Measurements from ENCODE around the gene IFNGR2. TPM values are rescaled to one million over a fixed set of nuclear protein-coding genes. Genes with fewer than 3 reads are reported as not detected.
"Not testable (repeated sequence)": the region's sequence is repeated elsewhere in the genome, so short reads cannot be mapped to it uniquely, and the experiment has no call there.

Gene IFNGR2
- total and polyA plus RNA-seq, 4 experiments from 2014 or later, result 8.7 to 24.3 (median 21.8) TPM

- DNase-seq, result no peak
- intact Hi-C loops (cut with micrococcal nuclease), result no loop called here
- H3K9me3 ChIP-seq (ENCODE audit: control insufficient read depth in 1 of 2, low read length in 2 of 2), result no peaks in the 10 kb centered on the region
- no peaks in the 10 kb centered on the region for H3K27me3 ChIP-seq (ENCODE audit: insufficient read depth, low read length)
- no peak overlapping the region for H3K4me3 Mint-ChIP-seq
- ChIA-PET POLR2A (ENCODE audit: partially characterized antibody) (no interaction called here), CTCF (ENCODE audit: partially characterized antibody) (interaction anchor here (1.0 to 3.3 kb wide), 2 partner anchors 7 to 38 kb away, joined by 3 to 24 read pairs; no protein-coding TSS in a partner anchor)
- H3K27me3 Mint-ChIP-seq, result no peaks in the 10 kb centered on the region
- no peak overlapping the region for H3K4me3 ChIP-seq (ENCODE audit: low read length in 2 of 2)
- peaks cover 3% of the 10 kb centered on the region for H3K36me3 ChIP-seq (ENCODE audit: insufficient read depth, low read length)
- no peak overlapping the region for H3K27ac ChIP-seq (ENCODE audit: low read depth, low read length)
- H3K9me3 Mint-ChIP-seq, result no peaks in the 10 kb centered on the region
- peaks cover 21 to 25% of the 10 kb centered on the region in 2 donors for H3K36me3 Mint-ChIP-seq
- H3K4me1 Mint-ChIP-seq, result peaks cover 5 to 9% (median 7%) of the 10 kb centered on the region in 4 donors
- H3K4me1 ChIP-seq (ENCODE audit: insufficient read depth, low read length), result no peaks in the 10 kb centered on the region
- H3K27ac Mint-ChIP-seq, result peak overlapping the region in 1 of 7 donors; percentile 25
Measured at GRCh38 chr21:33443194-33443593, 40.0 kb downstream of the IFNGR2 start.

GRCh38 chr21:33444499-33444898 lies 41.3 kb downstream of the IFNGR2 start:
- Histone ChIP-seq H3K27me3 (ENCODE audit: insufficient read depth, low read length) (no peaks in the 10 kb centered on the region), H3K36me3 (ENCODE audit: insufficient read depth, low read length) (no peaks in the 10 kb centered on the region), H3K27ac (ENCODE audit: low read depth, low read length) (no peak overlapping the region), H3K4me1 (ENCODE audit: insufficient read depth, low read length) (no peaks in the 10 kb centered on the region), H3K9me3 (ENCODE audit: control insufficient read depth in 1 of 2, low read length in 2 of 2) (no peaks in the 10 kb centered on the region), H3K4me3 (ENCODE audit: low read length in 2 of 2) (no peak overlapping the region)
- H3K27ac Mint-ChIP-seq, result no peak overlapping the region
- CTCF ChIA-PET (ENCODE audit: partially characterized antibody), result interaction anchor here (0.6 to 6.5 kb wide), 42 partner anchors 9 to 1674 kb away, joined by 3 to 75 read pairs (median 4); partner anchors contain the start of gene TMEM50B
- POLR2A ChIA-PET (ENCODE audit: partially characterized antibody), result interaction anchor here (0.7 to 4.0 kb wide), 8 partner anchors 36 to 246 kb away, joined by 3 to 26 read pairs (median 5); partner anchors contain the start of gene TMEM50B
- no peaks in the 10 kb centered on the region for H3K9me3 Mint-ChIP-seq
- H3K4me3 Mint-ChIP-seq, result no peak overlapping the region
- H3K4me1 Mint-ChIP-seq, result peaks cover 5 to 9% (median 7%) of the 10 kb centered on the region in 4 donors
- intact Hi-C loops (cut with micrococcal nuclease), result no loop called here
- no peaks in the 10 kb centered on the region for H3K27me3 Mint-ChIP-seq
- no peak for DNase-seq
- peaks cover 17 to 25% of the 10 kb centered on the region in 2 donors for H3K36me3 Mint-ChIP-seq

DNA sequence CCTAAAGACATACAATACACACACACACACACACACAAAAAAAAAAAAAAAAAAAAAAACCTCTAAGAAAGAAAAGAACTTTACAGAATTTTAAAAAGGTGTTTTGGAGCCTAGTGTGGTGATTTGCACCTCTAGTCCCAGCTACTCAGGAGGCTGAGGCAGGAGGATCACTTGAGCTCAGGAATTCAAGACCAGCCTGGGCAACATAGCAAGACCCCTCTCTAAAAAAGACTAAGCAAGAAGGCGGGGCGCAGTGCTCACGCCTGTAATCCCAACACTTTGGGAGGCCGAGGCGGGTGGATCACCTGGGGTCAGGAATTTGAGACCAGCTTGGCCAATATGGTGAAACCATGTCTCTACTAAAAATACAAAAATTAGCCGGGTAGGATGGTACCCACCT lies 43.4 kb downstream of the IFNGR2 start:
- not testable (repeated sequence) for H3K9me3 ChIP-seq (ENCODE audit: control insufficient read depth in 1 of 2, low read length in 2 of 2); H3K27ac Mint-ChIP-seq; H3K4me3 Mint-ChIP-seq; H3K27ac ChIP-seq (ENCODE audit: low read depth, low read length); H3K36me3 ChIP-seq (ENCODE audit: insufficient read depth, low read length); H3K27me3 Mint-ChIP-seq; H3K27me3 ChIP-seq (ENCODE audit: insufficient read depth, low read length); DNase-seq; H3K4me3 ChIP-seq (ENCODE audit: low read length in 2 of 2); H3K9me3 Mint-ChIP-seq; H3K4me1 ChIP-seq (ENCODE audit: insufficient read depth, low read length); H3K4me1 Mint-ChIP-seq
- H3K36me3 Mint-ChIP-seq, result peaks cover 14 to 26% of the 10 kb centered on the region in 2 donors
- POLR2A ChIA-PET (ENCODE audit: partially characterized antibody), result interaction anchor here (0.7 to 4.0 kb wide), 2 partner anchors 15 to 85 kb away, joined by 3 to 26 read pairs; no protein-coding TSS in a partner anchor
- intact Hi-C loops (cut with micrococcal nuclease), result loop anchor here (5.0 kb wide), 2 partner anchors 161 to 614 kb away; no protein-coding TSS in a partner anchor
- CTCF ChIA-PET (ENCODE audit: partially characterized antibody), result interaction anchor here (0.6 to 6.5 kb wide), 14 partner anchors 9 to 615 kb away, joined by 3 to 75 read pairs (median 16); no protein-coding TSS in a partner anchor

- H3K4me1 Mint-ChIP-seq, result peaks cover 3 to 5% (median 4%) of the 10 kb centered on the region in 4 donors
- no peak overlapping the region for H3K27ac Mint-ChIP-seq
- H3K4me3 Mint-ChIP-seq, result no peak overlapping the region
- no peaks in the 10 kb centered on the region for H3K9me3 Mint-ChIP-seq
- no peaks in the 10 kb centered on the region for H3K4me1 ChIP-seq (ENCODE audit: insufficient read depth, low read length)
- no peaks in the 10 kb centered on the region for H3K27me3 Mint-ChIP-seq
- CTCF ChIA-PET (ENCODE audit: partially characterized antibody), result interaction anchor here (0.8 to 6.5 kb wide), 4 partner anchors 30 to 527 kb away, joined by 3 to 75 read pairs (median 4); partner anchors contain the start of gene TMEM50B
- H3K36me3 ChIP-seq (ENCODE audit: insufficient read depth, low read length), result no peaks in the 10 kb centered on the region
- no peaks in the 10 kb centered on the region for H3K27me3 ChIP-seq (ENCODE audit: insufficient read depth, low read length)
- no peaks in the 10 kb centered on the region for H3K9me3 ChIP-seq (ENCODE audit: control insufficient read depth in 1 of 2, low read length in 2 of 2)
- H3K36me3 Mint-ChIP-seq, result peaks cover 19 to 35% of the 10 kb centered on the region in 2 donors
- no peak overlapping the region for H3K4me3 ChIP-seq (ENCODE audit: low read length in 2 of 2)
- intact Hi-C loops (cut with micrococcal nuclease), result loop anchor here (5.0 kb wide), 2 partner anchors 158 to 617 kb away; no protein-coding TSS in a partner anchor
- DNase-seq, result no peak
- POLR2A ChIA-PET (ENCODE audit: partially characterized antibody), result interaction anchor here (0.9 kb wide), 1 partner anchor 125 kb away, joined by 3 read pairs; the partner anchor contains the start of gene IFNAR1
- H3K27ac ChIP-seq (ENCODE audit: low read depth, low read length), result no peak overlapping the region
Measured at GRCh38 chr21:33449616-33450015, 46.4 kb downstream of the IFNGR2 start.

DNA sequence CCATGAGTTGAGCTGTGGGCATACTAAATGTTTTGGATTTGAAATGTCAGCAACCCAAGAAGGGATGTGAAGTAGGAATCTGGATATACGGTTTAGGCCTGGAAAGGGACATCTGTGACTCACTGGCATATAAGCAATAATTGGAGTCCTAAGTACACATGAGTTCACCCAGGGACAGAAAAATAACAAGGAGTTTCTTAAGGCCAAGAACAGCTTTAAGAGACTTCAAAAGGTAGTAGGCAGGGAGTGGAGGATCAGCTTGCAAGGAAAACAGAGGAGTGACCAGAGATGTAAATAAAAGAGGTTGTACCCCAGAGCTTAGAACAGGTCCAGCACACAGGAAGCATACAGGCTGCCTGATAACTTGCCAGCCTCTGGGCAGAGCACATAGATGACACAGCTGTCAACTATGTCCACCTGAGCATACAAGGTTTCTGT lies 48.4 kb downstream of the IFNGR2 start:
- POLR2A ChIA-PET (ENCODE audit: partially characterized antibody), result interaction anchor here (1.0 kb wide), 1 partner anchor 28 kb away, joined by 3 read pairs; the partner anchor contains the start of gene TMEM50B
- Histone ChIP-seq H3K27ac (ENCODE audit: low read depth, low read length) (no peak overlapping the region), H3K9me3 (ENCODE audit: control insufficient read depth in 1 of 2, low read length in 2 of 2) (no peaks in the 10 kb centered on the region), H3K27me3 (ENCODE audit: insufficient read depth, low read length) (no peaks in the 10 kb centered on the region), H3K4me1 (ENCODE audit: insufficient read depth, low read length) (no peaks in the 10 kb centered on the region), H3K36me3 (ENCODE audit: insufficient read depth, low read length) (no peaks in the 10 kb centered on the region), H3K4me3 (ENCODE audit: low read length in 2 of 2) (no peak overlapping the region)
- H3K27ac Mint-ChIP-seq, result peak overlapping the region in 2 of 7 donors; percentile 14 to 19
- CTCF ChIA-PET (ENCODE audit: partially characterized antibody), result interaction anchor here (1.0 to 1.4 kb wide), 2 partner anchors 10 to 154 kb away, joined by 3 to 5 read pairs; no protein-coding TSS in a partner anchor
- no peaks in the 10 kb centered on the region for H3K9me3 Mint-ChIP-seq
- no peak for DNase-seq
- H3K4me1 Mint-ChIP-seq, result no peaks in the 10 kb centered on the region
- intact Hi-C loops (cut with micrococcal nuclease), result no loop called here
- H3K27me3 Mint-ChIP-seq, result no peaks in the 10 kb centered on the region
- H3K36me3 Mint-ChIP-seq, result peaks cover 19 to 34% of the 10 kb centered on the region in 2 donors
- no peak overlapping the region for H3K4me3 Mint-ChIP-seq

- H3K27ac Mint-ChIP-seq, result peak overlapping the region in 3 of 7 donors; percentile 8 to 38 (median 19)
- no peaks in the 10 kb centered on the region for H3K36me3 ChIP-seq (ENCODE audit: insufficient read depth, low read length)
Measured at GRCh38 chr21:33452362-33452761, 49.1 kb downstream of the IFNGR2 start.

DNA sequence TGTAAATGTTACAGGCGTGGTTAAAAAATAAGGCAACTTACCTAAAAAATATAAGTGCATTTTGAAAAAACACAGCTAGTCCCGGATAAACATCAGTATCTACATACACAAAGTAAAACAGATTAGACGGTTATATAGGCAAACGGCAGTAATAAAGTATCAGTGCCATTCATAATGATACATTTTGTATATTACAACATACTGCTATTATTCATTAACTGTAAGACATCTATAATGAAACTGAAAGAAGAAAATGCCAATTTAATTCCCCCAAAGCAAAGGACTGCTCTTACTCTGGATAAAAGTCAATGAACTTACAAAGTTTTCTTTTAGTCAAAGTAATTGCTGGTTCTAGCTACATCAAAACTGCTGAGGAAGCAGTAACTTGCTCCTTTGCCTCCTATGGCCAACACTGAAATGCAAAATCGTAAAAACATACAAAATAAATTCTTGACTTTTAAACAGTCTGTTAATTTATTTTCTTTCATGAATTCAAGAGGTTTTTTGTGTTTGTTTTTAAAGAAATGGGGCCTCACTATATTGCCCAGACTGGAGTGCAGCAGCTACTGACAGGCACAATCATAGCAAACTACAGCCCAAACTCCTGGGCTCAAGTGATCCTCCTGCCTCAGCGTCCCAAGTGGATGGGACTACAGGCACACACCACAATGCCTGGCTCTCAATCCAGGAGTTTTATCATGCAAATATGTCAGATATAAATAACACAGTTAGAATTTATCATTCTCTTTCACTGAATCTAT lies 52.7 kb downstream of the IFNGR2 start:
- Histone ChIP-seq H3K27me3 (ENCODE audit: insufficient read depth, low read length) (no peaks in the 10 kb centered on the region), H3K9me3 (ENCODE audit: control insufficient read depth in 1 of 2, low read length in 2 of 2) (no peaks in the 10 kb centered on the region), H3K4me3 (ENCODE audit: low read length in 2 of 2) (no peak overlapping the region), H3K27ac (ENCODE audit: low read depth, low read length) (no peak overlapping the region), H3K36me3 (ENCODE audit: insufficient read depth, low read length) (peaks cover 10% of the 10 kb centered on the region), H3K4me1 (ENCODE audit: insufficient read depth, low read length) (no peaks in the 10 kb centered on the region)
- H3K36me3 Mint-ChIP-seq, result peaks cover 31 to 53% of the 10 kb centered on the region in 2 donors
- H3K4me3 Mint-ChIP-seq, result no peak overlapping the region
- H3K4me1 Mint-ChIP-seq, result no peaks in the 10 kb centered on the region
- no peaks in the 10 kb centered on the region for H3K27me3 Mint-ChIP-seq
- intact Hi-C loops (cut with micrococcal nuclease), result no loop called here
- DNase-seq, result no peak
- H3K9me3 Mint-ChIP-seq, result no peaks in the 10 kb centered on the region
- no peak overlapping the region for H3K27ac Mint-ChIP-seq
- ChIA-PET POLR2A (ENCODE audit: partially characterized antibody) (no interaction called here), CTCF (ENCODE audit: partially characterized antibody) (interaction anchor here (0.6 to 1.2 kb wide), 2 partner anchors 11 to 684 kb away, joined by 3 read pairs; partner anchors contain the start of gene PAXBP1)

More at GRCh38 chr21:33452362-33452761, 49.1 kb downstream of the IFNGR2 start:
- no peaks in the 10 kb centered on the region for H3K9me3 Mint-ChIP-seq
- H3K4me3 Mint-ChIP-seq, result no peak overlapping the region
- peaks cover 16 to 35% of the 10 kb centered on the region in 2 donors for H3K36me3 Mint-ChIP-seq
- POLR2A ChIA-PET (ENCODE audit: partially characterized antibody), result no interaction called here
- intact Hi-C loops (cut with micrococcal nuclease), result no loop called here
- Histone ChIP-seq H3K9me3 (ENCODE audit: control insufficient read depth in 1 of 2, low read length in 2 of 2) (no peaks in the 10 kb centered on the region), H3K27me3 (ENCODE audit: insufficient read depth, low read length) (no peaks in the 10 kb centered on the region), H3K4me3 (ENCODE audit: low read length in 2 of 2) (no peak overlapping the region), H3K4me1 (ENCODE audit: insufficient read depth, low read length) (no peaks in the 10 kb centered on the region), H3K27ac (ENCODE audit: low read depth, low read length) (no peak overlapping the region)
- CTCF ChIA-PET (ENCODE audit: partially characterized antibody), result interaction anchor here (1.0 to 1.8 kb wide), 2 partner anchors 153 to 255 kb away, joined by 3 to 5 read pairs; no protein-coding TSS in a partner anchor
- DNase-seq, result no peak
- H3K27me3 Mint-ChIP-seq, result no peaks in the 10 kb centered on the region
- H3K4me1 Mint-ChIP-seq, result no peaks in the 10 kb centered on the region

Data from CD4-positive, alpha-beta memory T cell (primary cell).